Left cardiac atrium (tissue), 4 donors: ENCODE results near the gene PSMD1. TPM values are rescaled to one million over a fixed set of nuclear protein-coding genes. Genes with fewer than 3 reads are reported as not detected.

Experiments
- ATAC-seq, 2 donors: fragments of 200-7000 bp; cut with Tn5 transposase; one replicate each; pipeline ENCODE4 v1.9.1; 2020; ENCODE audit warnings: mild to moderate bottlenecking in 2 of 2, moderate library complexity in 2 of 2
- DNase-seq: peaks from one replicate; pipeline ENCODE4 v3.0.0-alpha.2; 2020
- intact Hi-C, 2 donors: fragments of 100-400 bp; cut with DNase I; formaldehyde crosslinking; loops; one replicate each; pipeline versions ENCODE4 v1.14.1 to v1.15.1; 2022 to 2023
- total RNA-seq, 2 donors: library from RNA; stranded (reverse); fragmentation: NEBNext Ultra II Directional; extraction: Animal tissue kit (Norgen Biotek cat#: 25700); gene quantifications; one replicate each; pipeline ENCODE4 v1.2.1, GENCODE V29; 2021
- donor health status: DM: no; HTN: yes; CAD: no.
- donor health status: DM: no; HTN: yes; CAD: no; lungs with severe emphysema.
- donor health status: DM: yes; HTN: yes; CAD: no.
- donor health status: Dilated cardiomyopathy.

Gene PSMD1
- total RNA-seq, 2 donors from 2014 or later = 66.9 to 84.6 TPM

DNA sequence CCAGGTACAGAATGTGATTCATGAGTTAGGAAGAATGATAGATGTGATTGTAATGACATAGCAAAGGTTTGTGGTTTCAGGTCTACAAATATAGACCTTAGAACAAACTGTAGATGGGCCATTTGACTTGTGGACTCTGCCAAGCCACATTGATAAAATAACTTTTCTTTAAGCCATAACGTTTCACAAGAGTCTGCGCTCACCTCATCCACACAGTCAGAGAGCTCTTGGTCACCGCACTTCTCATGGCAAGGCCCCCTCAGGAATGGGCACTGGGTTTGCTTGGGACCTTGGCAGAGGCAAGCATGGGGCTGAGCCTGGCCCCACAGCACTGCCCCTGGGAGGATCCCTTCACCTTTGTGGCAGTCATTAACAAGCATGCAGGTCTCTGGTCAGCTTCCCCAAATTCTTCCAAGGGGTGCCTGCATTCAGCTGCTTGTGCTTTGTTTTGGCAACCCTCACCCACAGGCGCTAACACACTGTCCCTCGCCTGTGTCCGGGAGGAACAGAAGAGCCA, 155.7 kb downstream of the PSMD1 start:
- ATAC-seq (no peak), DNase-seq (no peak)
- intact Hi-C loops = no loop called here

DNA sequence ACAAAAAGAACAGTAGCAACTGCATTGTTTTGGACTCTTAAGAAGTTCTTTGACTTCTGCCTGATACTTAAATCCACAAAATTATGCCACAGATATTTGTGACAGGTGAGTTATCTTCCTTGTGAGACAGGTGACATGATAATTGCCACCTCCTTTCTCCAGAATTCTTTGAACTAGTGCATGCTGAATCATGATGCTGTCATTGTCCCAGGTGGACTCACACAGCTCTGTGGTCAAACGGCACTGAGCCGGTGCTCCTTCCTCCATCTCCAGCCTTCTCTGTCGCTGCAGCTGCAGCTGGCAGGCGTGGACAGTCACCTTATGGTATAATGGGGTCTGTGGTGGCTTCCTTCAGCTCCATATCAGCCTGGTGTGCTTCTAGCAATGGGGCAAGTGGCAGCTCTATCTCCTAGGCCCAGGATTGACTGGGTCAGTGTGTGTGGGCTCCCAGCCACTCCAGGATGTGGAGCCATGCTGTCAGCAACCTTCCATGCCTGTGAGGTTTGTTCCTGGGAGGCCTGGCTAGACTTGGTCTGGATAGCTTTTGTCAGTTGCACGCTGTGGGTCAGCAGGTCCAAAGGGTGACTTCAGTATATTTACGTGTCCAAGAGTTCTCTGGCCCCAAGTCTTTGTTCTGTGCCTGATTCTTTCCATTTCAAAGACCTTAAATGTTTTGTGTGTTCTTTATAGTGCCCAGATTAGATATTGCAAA, 157.4 kb downstream of the PSMD1 start:
- intact Hi-C loops = no loop called here
- DNase-seq (no peak), ATAC-seq (no peak)

DNA sequence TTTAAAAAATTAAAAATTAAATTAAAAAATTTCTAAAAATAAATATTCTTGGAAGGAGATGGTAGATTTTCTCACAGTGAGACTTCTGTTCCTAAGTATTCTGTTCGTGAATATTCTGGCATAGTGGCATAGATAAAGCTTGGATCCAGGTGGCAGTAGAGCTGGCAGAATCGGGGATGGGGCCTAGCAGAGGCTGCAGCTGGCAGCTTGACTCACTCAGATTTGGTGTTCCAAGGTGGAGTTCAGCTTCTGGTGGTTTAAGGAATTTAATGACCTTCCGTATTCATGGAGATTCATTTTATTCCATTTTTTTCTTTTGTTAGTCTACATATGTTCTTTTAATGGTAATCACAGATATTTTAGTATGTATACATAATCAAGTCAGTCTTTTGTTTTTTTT, 161.7 kb downstream of the PSMD1 start:
- no peak for DNase-seq
- intact Hi-C loops = no loop called here
- no peak for ATAC-seq

DNA sequence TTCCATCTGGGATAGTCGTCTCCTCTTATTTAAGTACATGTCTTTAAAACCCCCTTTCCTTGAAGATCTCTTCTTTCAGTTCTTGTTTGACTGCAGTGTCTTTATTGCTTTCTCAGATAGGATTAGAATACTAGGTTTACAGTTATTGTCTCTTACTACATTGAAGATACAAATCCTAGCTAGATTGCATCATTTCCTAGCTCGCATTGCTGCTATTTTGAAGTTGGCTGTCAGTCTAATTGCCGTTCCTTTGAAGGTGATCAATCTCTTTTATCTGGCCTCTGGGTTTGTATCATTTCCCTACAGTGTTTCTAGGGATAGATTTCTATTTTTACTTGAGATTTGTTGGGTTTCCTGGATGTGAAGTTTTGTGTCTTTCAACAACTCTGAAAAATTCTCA, 162.6 kb downstream of the PSMD1 start:
- ATAC-seq = no peak
- intact Hi-C loops = no loop called here

DNA sequence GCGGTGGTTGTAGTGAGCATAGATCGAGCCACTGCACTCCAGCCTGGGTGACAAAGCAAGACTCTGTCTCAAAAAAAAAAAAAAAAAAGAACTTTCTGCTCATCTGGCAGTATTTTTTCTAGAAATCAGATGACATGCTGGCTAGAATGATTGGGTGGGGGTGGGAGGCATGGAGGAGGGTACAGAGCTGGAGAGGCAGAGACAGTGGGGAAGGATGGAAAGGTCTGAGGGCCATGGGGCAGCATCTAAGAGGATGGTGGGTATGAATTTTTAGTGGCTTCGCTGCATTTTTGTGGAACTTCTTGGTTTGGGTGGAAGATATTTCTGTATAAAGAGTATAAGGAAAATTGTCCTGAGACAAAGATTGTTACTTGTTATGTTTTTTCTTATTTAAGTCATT, 165.1 kb downstream of the PSMD1 start:
- DNase-seq (no peak), ATAC-seq (no peak)
- intact Hi-C loops = no loop called here

More for the DNA sequence above, 162.6 kb downstream of the PSMD1 start:
- DNase-seq = no peak

Other genes with a start within 250 kb of the PSMD1 start
- 10 to 100 TPM; 42.7 to 43.1 TPM for gene ITM2C, start 191.9 kb upstream of the PSMD1 start, total RNA-seq
- under 1 TPM in 1 of 2 donors, not detected in 1; 0.08 TPM for gene GPR55, start 131.6 kb upstream of the PSMD1 start, total RNA-seq
- not detected for gene SPATA3, start 60.7 kb upstream of the PSMD1 start, total RNA-seq
- gene C2orf72, start 19.3 kb upstream of the PSMD1 start, total RNA-seq = under 1 TPM in 1 of 2 donors, not detected in 1; 0.15 TPM
- 1 to 10 TPM in 1 of 2 donors, under 1 TPM in 1; 0.50 to 6.9 TPM for gene HTR2B, start 68.2 kb downstream of the PSMD1 start, total RNA-seq
- gene ARMC9, start 141.8 kb downstream of the PSMD1 start, total RNA-seq = 1 to 10 TPM; 3.0 to 5.9 TPM